ENCODE data around the gene AFF3. TPM values are rescaled to one million over a fixed set of nuclear protein-coding genes. Genes with fewer than 3 reads are reported as not detected.

Gene AFF3
- total RNA-seq, 2 donors from 2014 or later = 10.8 to 16.2 TPM

DNA sequence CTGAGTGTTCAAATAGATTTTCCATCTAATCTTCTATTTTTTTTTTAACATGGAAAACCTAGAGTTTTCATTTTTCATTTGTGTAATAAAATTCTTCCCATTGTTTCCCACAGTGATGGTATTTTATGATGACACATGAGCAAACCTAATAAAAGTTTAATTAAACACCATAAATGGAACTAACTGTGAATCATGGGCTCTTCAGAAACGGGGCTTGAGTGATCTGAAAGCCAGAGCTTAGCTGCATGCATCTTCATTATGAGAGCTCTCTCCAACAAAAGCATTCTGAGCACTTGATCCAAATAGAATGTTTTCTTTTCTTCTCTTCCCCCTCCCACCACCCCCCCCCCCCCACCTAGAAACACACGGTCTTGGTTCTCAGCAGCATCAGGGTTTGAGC, 570.4 kb downstream of the AFF3 start:
- Histone ChIP-seq H3K4me1 (peaks cover 0 to 5% of the 10 kb centered on the region in 2 donors), H3K27me3 (no peaks in the 10 kb centered on the region), H3K9me3 (no peaks in the 10 kb centered on the region), H3K36me3 (no peaks in the 10 kb centered on the region), H3K27ac (no peak overlapping the region), H3K4me3 (no peak overlapping the region)
- no peak for TF ChIP-seq CTCF (IDR thresholded peaks at IDR 0.05)
- no peak for DNase-seq (ENCODE audit: low spot score)

DNA sequence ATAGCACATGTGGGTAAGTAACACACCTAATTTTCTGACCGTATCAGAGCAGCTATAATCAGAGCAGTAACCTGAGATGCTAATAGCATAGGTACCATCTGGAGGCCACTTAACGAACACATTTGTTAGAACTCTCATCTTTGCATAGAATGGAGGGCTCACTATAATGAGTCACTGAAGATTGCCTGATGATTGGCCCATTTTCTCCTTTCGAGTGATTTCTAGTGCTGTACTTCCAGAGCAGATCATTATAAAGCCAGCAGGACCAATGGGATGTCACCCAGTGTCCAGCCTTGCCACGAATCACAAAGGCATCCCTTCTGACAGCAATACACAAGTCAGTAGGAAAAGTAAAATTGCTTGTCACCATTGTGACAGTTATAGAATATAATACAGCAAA, 570.9 kb downstream of the AFF3 start:
- H3K27me3 ChIP-seq = no peaks in the 10 kb centered on the region
- TF ChIP-seq CTCF (IDR thresholded peaks at IDR 0.05) = no peak
- H3K4me1 ChIP-seq = peaks cover 0 to 5% of the 10 kb centered on the region in 2 donors
- H3K36me3 ChIP-seq = no peaks in the 10 kb centered on the region
- no peak for DNase-seq (ENCODE audit: low spot score)
- H3K27ac ChIP-seq = no peak overlapping the region
- no peaks in the 10 kb centered on the region for H3K9me3 ChIP-seq
- no peak overlapping the region for H3K4me3 ChIP-seq

DNA sequence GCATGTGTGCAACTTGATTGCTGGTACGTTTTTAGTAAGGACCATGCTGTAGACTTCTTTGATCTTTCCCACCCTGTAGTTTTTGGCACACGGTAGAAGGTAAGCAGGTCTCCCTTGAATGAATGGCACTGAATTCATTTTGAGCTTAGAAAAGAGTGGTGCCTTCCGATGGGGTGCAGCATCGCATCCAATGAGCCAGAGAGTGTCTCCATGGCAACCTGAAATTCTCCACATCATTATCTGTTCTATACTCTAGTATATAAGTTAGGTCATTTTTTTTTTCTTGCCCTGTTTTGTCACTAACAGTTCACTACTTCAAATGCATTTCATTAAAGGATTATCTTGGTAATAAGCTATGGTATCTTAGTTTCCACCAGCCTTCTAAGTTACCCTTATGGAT, 571.4 kb downstream of the AFF3 start:
- TF ChIP-seq CTCF (IDR thresholded peaks at IDR 0.05) = no peak
- no peak overlapping the region for H3K27ac ChIP-seq
- H3K4me3 ChIP-seq = no peak overlapping the region
- no peak for DNase-seq (ENCODE audit: low spot score)
- H3K9me3 ChIP-seq = no peaks in the 10 kb centered on the region
- no peaks in the 10 kb centered on the region for H3K36me3 ChIP-seq
- peaks cover 0 to 5% of the 10 kb centered on the region in 2 donors for H3K4me1 ChIP-seq
- H3K27me3 ChIP-seq = no peaks in the 10 kb centered on the region

GRCh38 chr2:99569386-99569785, 573.0 kb downstream of the AFF3 start:
- no peaks in the 10 kb centered on the region for H3K36me3 ChIP-seq
- no peaks in the 10 kb centered on the region for H3K9me3 ChIP-seq
- DNase-seq (ENCODE audit: low spot score) = no peak
- H3K4me3 ChIP-seq = no peak overlapping the region
- no peak for TF ChIP-seq CTCF (IDR thresholded peaks at IDR 0.05)
- H3K27ac ChIP-seq = no peak overlapping the region
- H3K27me3 ChIP-seq = no peaks in the 10 kb centered on the region
- peaks cover 0 to 5% of the 10 kb centered on the region in 2 donors for H3K4me1 ChIP-seq

- no peaks in the 10 kb centered on the region for H3K4me1 ChIP-seq
- no peak overlapping the region for H3K4me3 ChIP-seq
- no peak overlapping the region for H3K27ac ChIP-seq
- no peaks in the 10 kb centered on the region for H3K27me3 ChIP-seq
- H3K9me3 ChIP-seq = no peaks in the 10 kb centered on the region
- TF ChIP-seq CTCF (IDR thresholded peaks at IDR 0.05) = no peak
- no peak for DNase-seq (ENCODE audit: low spot score)
- no peaks in the 10 kb centered on the region for H3K36me3 ChIP-seq
Measured at GRCh38 chr2:99565227-99565626, 577.2 kb downstream of the AFF3 start.

- no peak for TF ChIP-seq CTCF (IDR thresholded peaks at IDR 0.05)
- Histone ChIP-seq H3K9me3 (no peaks in the 10 kb centered on the region), H3K27me3 (no peaks in the 10 kb centered on the region), H3K36me3 (no peaks in the 10 kb centered on the region), H3K27ac (no peak overlapping the region), H3K4me1 (no peaks in the 10 kb centered on the region), H3K4me3 (no peak overlapping the region)
- DNase-seq (ENCODE audit: low spot score) = no peak
Measured at GRCh38 chr2:99562516-99562915, 579.9 kb downstream of the AFF3 start.
